ENCODE results near the gene LAMA2.

Gene LAMA2

DNA sequence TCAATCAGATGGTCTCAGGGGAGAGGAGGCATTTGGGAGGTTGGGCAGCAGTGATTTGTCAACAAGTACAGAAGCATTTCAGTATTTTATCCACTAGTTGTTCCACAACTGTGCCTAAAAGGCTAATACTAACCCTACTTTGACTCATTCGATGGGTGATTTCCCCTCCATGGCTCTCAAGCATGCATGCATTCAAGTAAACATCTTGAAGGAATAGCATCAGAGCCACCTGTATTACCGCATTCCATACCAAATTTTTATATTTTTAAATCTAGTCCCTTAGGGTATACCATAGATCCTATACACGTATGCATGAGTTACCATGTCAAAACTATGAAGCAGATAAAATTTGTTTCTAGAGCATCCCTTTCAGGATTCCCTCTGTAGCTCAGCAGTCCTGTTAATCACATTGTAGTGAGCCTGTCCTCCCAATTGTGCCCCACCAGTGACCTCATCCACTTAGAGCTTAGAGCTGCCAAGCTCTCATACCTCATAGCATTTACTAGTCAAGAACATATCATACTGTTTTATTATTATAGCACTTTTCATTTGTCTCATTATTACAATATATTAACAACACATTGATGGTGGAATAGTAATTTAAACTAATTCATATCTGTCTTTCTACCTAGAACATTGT lies 213.8 kb downstream of the LAMA2 start:
- DNase-seq = no peak

- DNase-seq = no peak
Measured at GRCh38 chr6:129098061-129098553, 215.2 kb downstream of the LAMA2 start.

DNA sequence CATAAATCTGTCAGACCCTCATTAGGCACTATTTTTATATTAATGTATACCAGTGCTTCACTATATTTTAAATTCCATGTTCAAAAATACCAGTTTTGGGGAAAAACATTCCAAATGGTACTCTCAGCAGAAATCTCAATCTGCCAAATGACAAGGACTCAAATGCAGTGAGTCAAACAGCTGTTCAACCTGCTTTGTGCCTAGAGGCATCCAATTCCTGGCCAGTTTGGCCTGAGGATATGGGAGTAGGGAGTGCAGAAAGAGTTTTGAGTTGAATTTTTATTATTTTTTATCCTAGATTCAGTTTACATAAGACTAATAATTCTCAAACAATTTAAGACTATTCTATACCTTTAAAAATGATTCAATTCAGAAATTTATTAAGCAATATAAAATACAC lies 216.8 kb downstream of the LAMA2 start:
- no peak for DNase-seq

- no peak for DNase-seq
Measured at GRCh38 chr6:129100164-129100563, 217.2 kb downstream of the LAMA2 start.

GRCh38 chr6:129102741-129103140 lies 219.8 kb downstream of the LAMA2 start:
- DNase-seq = no peak

DNA sequence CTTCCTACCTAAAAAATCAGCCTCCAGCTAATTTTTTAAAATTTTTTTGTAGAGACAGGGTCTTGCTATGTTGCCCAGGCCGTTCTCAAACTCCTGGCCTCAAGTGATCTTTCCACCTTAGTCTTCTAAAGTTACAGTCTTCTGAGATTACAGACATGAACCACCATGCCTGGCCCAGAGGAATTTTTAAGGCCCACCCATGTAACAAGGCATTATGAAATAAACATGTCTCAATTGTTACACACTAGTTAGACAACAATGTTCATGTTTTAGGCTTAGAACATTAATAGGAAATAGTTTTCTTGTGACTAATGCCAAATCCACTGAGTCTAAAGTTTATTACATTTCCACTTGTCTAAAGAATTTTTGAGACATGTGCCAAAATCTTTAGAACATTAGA lies 221.2 kb downstream of the LAMA2 start:
- no peak for DNase-seq

DNA sequence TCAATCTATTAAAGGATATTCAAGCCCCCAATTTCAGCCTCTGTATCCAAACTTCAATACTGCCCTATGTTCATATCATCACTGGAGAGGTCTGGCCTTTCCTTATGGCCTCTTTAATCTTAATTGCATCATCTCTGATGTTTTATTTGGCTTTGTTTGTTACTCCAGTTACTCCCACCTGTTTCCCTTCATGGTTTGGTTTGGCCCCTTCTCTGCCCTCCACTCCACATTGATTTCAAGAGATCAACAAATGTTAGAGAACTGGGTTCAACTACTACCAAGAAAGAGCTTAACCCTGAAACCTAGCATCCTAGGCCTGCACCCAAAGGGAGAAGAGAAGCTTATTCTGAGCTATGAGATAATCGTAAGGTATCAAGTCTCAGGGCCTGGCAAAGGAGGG lies 221.6 kb downstream of the LAMA2 start:
- no peak for DNase-seq

DNA sequence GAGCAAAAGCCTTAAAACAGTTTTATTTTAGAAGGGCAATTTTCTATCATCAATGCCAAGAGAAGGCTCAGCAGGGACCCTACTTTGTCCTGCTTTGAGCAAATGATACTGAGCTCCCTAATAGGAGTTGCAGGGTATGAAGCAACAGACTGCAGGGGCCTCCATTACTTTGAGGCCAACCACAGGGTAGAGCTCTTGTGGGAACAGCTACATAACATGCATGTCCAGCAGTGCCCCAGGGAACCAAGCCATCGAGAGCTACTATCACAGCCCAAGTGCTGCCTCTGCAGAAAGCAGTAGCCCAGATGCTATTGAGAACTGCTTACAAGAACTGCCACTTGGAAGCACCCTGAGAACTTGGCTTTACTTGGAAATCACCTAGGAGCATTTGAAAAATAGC lies 222.1 kb downstream of the LAMA2 start:
- no peak for DNase-seq

DNA sequence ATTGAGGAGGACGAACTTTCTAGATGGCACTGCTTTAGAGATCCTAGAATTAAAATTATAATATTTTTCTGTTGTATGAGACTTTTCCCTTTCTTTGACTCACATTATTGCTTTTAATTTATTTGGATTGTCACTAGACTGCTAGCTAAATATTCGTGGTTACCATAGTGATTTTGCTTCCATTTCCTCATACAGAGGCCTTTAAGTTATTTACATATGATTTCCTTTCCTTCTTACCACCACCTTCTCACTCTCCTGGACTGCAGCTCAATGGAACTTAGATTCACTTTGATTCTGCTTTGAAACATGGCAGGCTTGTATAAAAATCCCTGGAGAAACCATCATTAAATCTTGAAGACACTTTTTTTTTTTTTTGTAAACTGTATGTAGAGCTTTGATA lies 222.9 kb downstream of the LAMA2 start:
- DNase-seq = no peak

- no peak for DNase-seq
Measured at GRCh38 chr6:129108337-129108736, 225.4 kb downstream of the LAMA2 start.

GRCh38 chr6:129110690-129111343 lies 227.9 kb downstream of the LAMA2 start:
- no peak for DNase-seq

GRCh38 chr6:129111346-129111745 lies 228.4 kb downstream of the LAMA2 start:
- DNase-seq = no peak

- no peak for DNase-seq
Measured at GRCh38 chr6:129111853-129112252, 228.9 kb downstream of the LAMA2 start.

DNA sequence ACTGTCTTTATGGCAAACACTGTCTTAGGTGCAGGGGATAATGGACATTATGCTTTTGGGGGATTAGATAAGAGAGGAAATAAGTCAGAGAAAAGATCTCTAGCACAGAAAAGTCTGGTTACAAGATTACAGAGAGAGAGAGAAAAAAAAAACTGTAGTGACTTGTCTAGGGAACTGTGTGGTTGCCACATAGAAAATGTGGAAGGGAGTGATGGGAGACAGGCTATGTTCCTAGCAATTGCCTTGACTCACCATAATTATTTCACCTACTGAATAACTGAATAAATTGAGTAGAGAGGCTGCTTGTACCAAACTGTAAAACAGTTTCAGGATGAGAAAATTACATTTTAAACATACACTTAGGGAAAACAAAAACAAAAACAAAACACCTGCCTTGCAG lies 229.7 kb downstream of the LAMA2 start:
- DNase-seq = no peak

DNA sequence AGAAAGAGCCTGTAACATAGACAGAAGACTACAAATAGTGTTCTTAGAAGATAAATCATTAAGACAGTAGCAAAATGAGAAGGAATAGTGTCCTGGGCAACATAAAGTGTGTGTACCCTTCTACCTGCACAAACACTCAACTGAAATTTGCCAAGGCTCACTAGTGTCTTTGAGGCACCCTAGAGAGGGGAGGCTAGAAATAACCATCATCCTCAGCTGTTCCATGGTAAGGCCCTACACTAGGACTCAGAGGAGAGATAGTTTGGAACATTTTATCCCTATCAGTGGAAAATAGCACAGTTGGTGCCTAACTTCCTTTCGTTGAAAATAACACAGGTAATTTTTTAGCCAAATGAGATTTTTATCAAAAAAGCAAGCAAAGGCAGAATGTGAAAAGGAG lies 230.7 kb downstream of the LAMA2 start:
- no peak for DNase-seq

GRCh38 chr6:129114636-129115391 lies 231.9 kb downstream of the LAMA2 start:
- DNase-seq = no peak

DNA sequence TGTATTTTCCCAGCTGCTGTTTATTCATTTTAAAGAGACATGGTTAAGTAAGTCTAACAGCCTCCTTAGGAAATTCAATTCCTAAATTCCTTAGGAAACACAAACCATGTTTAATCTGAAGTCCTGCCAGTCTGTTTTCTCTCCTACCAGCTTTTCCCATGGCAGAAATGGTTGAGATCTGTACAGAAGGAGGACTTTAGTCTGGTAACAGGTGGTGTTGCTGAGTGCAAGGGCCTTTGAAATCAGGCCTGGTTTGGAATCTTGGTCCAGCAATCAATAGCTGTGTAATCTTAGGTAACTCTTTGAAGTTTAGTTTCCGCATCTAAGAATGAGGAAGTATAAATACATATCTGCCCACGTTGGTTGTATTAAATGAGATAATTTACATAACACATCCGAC lies 232.5 kb downstream of the LAMA2 start:
- no peak for DNase-seq

DNA sequence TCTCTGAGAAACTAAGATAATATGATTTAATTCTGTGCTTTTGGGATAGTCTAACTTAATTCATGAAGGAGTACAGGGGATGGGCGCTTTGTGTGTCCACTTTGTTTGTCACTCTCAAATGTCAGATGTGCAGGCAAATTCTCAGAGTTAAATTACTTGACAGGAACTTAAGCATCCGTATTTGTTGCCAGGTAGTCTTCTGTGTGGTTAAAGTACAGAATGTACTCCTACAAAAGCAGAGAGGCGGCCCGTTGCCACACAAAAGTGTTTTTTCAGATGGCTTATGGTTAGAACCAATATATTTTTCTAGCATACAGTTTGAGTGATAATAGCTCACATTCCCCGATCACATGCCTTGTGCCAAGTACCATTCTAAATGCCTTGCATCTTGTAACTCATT lies 234.4 kb downstream of the LAMA2 start:
- DNase-seq = no peak

DNA sequence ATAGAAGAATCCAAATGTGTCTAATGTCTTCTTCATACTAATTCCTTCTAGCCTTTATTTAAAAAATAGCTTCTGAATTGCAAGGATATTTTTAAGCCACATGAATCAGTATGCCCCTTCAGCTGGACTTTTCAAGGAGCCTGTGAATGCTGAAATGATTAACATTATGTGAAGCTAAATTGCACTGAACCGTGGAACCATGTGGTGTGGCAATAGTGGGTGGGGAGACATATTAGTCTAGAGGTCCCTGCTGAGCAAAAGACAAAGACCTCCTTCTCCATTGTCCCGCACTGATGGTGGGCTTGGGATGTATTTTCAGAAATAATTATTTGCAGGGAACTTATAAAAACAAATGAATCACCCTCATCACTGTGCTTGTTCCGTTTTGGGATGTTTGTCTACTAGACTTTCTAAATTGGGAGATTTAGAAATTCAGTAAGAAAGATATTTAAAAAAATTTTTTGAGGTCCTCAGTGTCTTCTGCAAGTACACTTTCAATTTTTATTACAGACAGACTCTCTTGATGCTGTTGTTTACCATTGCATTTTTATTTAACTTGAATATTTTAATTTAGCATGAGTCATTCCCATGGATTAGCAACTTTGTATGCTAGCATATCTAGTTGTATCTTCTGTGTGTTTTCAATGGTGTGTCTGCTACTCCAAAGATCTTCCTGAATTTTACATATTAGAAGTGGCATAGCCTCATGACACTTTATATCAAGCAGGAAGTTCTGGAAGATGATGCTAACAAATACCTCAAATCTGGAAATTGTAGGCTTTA lies 238.1 kb downstream of the LAMA2 start:
- no peak for DNase-seq

DNA sequence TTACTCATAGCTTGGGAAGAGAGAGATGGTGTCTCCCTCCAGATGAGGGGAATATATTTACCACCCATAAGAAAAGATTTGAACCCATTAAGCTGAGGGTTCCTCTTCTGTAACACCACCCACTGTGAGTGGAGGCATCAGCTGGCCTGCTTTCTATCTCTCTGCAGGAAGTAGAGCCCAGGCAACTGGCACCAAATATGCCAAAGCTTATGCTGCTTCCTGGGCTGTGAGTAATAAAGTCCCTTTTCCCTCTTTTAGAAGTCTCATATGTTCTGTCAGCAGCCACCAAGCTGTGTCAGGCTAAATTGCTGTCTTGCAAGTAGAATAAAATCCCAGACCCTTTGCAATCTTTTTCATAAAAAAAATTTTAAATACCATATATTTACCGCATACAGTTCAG lies 241.4 kb downstream of the LAMA2 start:
- no peak for DNase-seq

- DNase-seq = no peak
Measured at GRCh38 chr6:129130106-129130505, 247.2 kb downstream of the LAMA2 start.

DNA sequence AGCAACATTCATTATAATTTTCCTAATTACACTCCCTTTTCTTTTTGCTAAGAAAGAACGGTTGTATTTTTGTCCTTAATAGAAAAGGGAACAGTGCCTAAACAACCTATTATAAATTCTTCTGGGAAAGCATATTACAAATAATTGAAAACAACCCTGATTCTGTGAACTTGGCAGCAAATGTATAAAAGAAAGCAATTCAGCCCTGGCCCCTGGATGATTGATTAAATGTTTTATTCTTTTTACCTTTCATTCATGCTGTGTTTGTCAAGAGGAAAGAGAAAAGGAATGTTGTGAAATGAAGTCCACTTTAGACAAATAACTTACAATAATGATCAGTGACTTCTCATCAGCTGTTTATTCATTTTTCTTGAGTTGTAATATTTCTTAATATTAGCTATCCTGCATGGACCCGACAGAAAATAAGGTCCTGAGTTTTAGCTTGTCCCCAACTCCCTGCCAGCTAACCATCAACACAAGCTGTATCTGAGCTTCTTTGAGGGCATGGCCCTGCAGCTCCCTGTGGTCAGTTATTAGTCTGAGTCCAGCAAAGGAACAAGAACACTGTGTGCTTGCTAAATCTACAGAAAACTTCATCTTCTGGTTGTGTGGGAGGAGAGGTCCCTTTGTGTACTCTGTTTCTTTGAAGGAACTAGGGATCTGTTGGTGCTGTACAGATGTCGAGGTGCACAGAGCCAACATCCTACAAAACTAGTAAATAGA lies 248.2 kb downstream of the LAMA2 start:
- no peak for DNase-seq

DNA sequence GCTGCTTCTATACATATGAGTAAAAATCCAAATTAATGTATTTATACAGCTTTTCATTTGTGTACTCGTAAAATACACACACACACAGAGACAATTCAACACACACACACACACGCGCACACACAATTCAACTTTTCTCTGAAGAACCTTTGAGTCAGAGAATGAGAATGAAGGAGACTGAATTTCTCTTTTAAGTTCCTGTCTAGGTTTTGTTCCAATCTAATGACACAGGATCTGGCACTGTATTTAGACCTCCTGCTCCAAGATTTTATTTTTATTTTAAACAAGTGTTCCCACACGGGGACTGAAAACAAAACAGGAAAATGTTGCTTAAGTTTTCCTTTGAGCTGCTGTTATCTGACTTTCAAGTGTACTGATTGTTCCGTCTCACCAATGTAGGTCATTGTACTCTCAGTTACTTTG lies 250.8 kb downstream of the LAMA2 start:
- DNase-seq = no peak
